NCI-H526 treated with DMSO at 0.1 percent for 48 hours (cell line): ENCODE measurements around the gene THADA.

Experiments
- DNase-seq: peaks from one replicate; lab custom pipeline; 2025; lab: John Stamatoyannopoulos, UW

THADA gene

DNA sequence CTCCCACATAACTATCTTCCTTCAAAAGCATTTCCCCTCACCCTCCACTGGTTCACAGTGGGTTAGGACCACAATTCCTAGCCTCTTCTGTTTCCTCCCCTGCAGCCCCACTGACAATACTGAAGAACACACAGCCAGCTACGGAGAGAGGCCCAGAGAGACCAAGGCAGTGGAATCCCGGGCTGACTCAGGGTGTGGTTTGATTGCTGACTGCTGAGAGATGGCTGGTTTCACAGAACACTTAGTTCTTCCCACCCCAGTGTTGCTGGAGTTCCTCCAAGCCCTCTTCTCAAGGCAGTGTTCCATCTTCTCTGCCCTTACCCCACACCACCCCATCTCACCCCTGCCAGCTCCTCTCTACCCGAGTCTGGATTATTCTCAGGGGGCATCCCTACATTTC is 326.1 kb downstream of the THADA start:
- no peak for DNase-seq

DNA sequence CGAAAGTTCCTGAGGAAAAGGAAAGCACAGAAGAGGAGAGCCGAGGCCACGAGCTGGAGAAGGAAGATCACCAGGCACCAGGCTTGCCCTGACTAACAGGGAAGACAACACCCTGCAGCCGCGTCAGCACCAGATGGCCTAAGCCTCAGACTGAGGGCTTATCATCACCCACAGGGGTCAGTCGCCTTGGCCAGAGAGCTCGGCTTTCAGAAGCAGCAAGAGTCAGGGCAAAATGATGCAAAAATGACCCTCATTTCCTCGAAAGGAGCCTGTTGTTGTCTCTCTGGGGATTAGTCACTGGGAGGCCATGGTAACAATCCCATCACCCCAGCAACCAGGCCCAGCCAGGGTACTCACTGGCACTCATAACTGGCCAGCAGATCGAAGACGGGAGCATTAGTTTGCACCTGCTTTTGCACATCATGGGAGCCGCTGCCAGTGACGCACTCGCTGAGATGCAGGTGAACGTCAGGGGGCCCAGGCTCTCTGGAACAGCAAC is 326.7 kb downstream of the THADA start:
- no peak for DNase-seq

DNA sequence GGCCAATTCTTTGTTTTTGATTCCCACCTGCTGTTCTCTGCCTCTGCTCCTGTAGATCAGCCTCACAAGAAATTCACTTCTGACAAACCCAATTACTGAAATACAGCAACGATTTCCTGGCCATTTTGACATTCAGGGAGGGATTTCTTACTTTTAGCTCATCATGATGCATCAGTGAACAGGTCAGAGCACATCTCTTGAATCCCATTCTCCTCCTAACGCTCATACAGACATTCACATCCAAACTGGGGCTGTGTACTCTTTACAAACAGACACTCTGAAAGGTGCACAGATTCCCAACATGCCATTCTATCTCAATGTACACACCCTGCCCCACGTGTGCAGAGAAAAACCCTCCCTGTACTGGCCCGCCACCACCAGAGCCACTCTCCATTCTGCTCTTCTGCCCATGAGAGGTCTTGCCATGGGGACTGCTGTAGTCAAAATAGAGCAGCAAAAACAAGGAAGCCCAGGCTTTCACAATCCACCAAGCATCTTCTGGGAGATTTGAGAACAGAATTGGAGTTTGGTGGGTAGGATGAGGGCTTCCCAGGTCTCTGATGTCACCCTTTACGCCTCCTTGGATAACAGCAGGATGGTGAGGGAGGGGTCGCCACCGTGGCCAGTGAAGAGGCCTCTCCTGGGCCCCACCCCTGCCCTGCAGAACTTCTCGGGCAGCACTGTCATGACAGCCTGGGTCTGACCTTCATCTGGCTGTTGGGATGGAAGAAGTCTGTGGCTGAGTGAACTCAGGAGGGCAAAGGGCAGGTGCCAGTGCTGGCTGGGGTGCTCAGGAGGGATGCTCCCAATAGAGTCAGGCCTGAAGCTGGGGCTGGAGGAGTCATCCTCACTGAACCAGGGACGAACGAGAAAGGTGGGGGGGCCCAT is 327.5 kb downstream of the THADA start:
- DNase-seq = no peak

DNA sequence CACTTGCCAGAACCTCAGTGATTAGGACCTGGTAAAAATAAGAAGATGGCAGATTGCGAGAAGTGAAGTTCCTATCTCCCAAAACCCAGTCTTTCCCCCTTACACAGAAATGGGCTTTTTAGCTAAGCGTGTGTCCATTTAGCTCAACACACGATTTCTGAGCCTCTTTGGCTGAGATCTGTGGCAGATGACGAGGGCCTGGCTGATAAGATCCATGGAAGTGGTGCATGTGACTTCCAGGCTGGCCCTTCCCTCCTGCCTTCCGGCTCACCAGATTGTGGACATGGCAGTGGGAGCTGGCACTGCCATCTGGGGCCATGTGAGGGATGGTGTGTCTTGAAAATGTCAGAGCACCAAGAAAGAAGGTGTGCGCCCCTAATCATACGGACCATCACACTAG is 328.5 kb downstream of the THADA start:
- DNase-seq = no peak

DNA sequence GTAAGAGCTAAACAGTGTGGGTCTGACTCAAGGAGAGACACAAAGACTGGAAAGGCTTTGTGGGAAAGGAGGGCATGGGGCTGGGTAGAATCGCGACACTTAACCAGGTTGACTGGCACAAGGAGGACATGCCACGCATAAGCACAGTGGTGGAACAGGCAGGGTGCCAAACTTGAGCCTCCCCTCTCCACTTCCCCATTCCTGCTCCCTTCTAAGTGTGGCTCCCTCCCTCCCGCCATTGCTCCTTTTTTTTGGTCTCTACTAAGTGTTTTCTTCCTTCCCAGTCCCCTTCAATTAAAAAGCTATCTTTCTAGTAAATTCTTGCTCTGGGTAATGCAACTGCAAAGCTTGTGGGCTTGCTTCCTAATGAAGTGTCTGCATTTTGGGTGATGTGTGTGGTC is 329.1 kb downstream of the THADA start:
- DNase-seq = no peak

DNA sequence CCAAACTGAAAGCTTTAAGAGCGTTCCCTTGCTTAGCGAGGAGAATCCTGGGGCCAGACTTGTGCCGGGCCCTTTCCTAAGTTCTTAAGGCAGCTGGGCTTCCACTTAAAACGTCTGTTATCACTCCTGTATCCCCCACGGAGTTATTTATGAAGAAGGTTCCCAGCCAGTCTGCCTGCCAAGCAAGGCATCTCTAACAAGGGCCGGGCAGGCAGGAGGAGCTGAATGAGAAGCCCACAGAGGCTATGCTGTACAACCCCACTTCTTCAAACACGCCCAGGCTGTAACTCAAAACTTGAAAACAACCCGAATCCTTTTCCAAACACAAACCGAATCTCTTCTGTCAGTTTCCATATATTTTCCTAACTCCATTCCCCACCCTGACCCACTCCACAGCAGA is 330.4 kb downstream of the THADA start:
- no peak for DNase-seq

DNA sequence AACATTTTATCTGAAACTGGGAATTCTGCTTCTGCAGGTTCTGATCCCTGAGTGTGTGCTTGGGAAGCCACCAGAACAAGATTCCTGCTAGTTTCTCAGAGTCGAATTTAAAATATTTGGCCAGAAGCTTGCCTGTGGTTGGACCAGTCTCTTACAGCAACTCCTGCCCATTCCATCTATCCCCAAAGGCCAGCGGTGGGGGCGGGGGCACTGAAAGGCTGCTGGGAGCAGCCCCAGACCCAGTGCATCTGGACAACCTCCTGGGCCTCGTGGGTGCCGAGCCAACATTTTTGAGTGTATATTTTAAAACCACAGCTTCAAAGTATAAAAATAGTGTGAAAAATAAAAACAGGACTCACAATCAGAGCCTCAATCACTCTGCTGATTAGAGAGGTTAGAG is 330.8 kb downstream of the THADA start:
- no peak for DNase-seq

DNA sequence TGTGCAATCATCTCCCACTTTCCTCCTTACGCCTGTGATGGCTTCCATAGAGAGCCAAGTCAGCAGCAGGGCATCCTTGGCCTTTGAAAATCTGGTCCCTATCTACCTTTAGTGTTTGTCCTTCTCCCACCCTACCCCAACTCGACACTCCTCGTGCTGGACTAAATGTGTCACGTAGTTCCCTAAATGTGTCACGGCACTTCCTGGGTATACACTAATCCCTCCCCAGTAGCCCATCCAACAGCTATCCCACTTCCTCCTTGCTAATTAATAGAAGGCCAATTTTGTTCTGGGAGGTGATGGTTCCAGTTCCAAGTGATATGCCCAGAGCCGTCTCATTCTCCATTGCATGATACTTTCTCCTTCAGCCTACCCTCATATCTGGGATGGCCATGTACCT is 332.9 kb downstream of the THADA start:
- DNase-seq = no peak

DNA sequence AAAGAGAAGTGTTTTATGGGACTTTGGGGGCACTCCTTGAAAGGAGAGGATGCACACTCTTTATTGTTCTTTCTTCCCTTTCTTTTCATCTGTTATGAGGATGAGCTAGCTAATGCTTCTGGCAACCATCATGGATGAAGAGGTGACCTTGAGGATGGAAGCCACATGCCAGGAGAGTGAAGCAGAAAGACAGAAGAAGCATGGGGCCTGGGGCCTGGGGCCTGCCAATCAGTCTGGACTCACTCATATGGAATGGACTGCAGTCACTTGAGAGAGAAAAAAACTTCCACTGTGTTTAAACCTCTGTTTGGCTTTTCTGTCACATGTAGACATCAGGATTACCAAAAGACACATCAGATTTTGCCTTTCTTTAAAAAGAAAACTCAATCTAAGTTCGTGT is 333.6 kb downstream of the THADA start:
- DNase-seq = no peak

DNA sequence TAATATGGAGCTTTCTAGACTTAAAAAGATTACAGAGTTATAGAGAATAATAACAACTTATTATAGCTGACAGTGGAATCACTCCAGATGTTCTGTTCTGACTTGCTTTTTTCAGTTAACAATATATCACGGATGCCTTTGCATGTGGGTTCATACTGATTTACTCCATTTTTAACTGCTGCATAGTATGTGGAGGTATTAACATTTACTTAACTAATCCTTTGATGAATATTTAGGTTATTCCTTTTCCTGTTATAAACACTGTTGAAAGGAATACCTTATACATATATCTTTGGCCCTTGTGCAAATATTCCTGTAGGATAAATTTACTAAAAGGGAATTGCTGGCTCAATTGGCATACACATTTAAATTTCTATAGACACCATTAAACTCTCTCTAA is 336.3 kb downstream of the THADA start:
- DNase-seq = no peak

DNA sequence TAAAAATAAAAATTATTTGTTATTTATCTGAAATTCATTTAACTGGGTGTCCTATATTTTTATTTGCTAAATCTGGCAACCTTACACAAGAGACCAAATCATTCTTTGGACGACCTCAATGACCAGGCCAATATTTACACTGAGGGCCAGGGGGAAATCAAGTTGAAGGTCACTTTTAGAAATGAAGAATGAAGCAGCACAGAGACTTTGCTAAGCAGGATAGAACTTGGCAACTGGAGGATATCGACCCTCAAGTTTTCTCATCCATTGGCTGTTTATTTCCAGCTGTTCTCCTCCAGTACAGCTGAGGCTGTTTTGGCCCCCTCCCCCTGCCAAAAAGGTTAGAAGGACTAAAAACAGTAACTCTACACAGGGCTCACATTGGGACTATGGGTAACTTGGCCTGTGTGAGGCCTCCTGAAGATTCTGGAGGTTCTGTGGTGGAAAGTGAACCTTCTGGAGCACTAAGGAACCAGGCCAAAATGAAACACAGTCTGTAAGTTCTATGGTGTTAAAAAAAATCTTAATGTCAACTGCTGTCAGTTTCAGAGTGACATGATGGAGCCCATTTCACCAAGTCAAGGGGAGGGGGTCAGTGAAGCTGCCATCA is 337.2 kb downstream of the THADA start:
- no peak for DNase-seq

DNA sequence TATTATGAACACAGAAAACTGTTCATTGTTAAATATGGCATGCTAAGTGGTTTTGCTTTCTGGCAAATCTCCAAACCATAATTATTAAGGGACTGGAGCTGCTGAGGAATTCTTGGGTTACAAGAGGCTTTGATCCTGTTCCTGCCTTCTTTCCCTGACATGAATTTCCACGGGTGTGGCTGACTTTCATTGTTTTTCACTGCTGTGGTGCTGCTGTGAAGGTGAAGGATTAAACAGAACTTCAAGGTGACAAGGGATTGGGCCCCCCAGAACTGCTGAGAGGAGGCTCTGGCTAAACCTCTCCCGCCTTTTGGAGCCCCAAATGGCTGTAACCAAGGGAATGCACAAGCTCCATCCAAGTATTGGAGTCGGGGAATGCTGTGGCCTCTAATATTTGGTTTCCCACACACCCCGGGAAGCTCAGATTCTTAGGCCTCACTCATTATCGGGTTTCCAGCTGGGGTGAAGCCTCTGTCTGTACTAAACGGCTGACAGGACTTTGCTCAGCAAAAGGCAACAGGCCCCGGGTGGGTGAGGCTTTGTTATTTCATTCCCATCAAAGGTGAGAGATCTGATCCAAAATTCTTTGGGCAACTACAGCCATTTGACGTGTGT is 340.4 kb downstream of the THADA start:
- DNase-seq = no peak

DNA sequence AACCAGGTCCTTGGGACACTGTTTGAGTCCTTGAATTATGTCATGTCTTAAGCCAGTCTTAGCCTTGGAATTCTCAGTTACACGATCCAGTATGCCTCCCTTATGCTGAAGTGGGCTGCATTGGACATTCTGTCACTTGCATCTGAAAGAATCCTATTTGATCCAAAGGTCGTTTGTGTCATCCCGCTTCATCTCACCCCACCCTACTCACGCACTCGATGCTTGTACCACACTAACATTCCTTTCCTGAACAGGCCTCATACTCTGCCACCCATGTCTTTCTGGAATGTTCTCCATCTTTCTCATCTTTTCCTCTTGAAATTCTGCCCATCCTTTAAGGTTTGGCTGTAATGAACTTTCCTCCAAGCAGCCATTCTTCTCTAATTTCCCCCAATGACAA is 341.5 kb downstream of the THADA start:
- no peak for DNase-seq

DNA sequence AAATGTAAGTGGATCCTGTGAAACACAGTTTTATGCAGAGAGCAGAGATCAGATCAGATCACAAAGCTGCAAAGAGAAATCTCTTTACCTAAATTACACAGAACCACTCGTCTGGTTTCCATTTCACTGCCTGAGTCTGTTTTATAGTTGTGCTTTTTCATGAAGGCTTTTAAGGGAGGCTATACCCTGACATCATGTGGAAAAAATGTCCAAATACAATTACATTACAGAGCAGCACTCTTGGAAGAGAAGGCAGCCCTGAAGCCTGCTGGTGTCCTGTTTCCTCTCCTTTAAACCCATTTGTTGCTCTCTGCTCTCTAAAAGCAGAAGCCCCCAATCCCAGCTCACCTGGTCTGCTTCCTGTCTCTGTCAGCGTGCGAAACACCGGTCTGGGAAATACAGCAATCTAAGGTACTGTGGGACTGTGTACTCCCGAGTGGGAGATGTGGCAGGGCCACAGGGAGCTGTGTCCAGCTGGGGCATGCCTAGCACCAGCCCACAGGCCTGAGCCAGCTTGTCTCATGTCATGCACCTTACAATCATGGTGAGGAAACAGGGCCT is 344.6 kb downstream of the THADA start:
- DNase-seq = no peak

DNA sequence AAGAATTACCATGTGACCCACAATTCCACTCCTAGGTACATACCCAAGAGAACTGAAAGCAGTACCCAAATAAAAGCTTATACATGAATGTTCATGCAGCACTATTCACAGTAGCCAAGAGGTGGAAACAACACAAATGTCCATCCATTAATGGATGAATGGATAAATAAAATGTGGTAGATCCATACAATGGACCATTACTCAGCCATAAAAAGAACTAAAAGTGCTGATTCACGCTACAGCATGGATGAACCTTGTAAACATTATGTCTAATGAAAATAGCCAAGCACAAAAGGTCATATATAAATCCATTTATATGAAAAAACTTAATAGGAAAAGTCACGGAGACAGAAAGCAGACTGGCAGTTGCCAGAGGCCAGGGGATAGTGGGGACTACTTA is 345.8 kb downstream of the THADA start:
- no peak for DNase-seq

DNA sequence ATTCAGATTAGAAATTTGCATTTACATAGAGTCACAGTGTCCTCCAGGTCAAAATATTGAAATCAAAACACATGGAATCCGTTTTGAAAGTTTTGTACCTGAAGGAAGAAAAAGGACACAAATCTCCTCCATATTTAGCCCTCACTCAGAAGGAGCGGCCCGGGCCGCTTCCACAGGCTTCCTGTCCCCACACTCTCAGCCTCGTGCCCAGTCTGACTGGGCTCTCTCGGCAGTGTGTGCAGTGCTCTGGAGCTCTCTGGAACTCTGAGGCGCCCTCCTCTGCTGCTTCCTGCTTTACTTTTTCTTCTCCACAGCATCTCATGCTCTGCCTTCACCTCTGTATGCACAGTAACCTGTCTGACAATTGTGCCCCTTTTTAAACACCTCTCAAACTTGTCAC is 347.2 kb downstream of the THADA start:
- no peak for DNase-seq

DNA sequence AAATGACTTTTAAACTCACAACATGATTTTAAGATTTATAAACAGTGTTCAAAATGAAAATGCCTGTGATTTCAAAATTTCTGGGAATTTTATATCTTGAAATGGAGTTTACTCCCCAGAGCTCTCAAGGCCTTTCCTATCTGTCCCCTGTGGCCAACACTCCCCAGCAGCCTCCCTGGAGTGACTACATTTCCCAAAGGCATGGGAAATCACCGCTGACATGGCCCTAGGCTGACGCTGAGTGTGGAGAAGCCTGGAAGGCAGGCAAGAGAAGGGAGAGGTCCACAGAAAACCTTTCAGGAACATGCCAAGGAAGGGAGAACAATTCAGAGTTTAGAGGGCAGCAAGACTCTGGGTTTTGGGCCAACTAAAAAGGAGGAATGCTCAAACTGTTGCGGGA is 349.2 kb downstream of the THADA start:
- no peak for DNase-seq

DNA sequence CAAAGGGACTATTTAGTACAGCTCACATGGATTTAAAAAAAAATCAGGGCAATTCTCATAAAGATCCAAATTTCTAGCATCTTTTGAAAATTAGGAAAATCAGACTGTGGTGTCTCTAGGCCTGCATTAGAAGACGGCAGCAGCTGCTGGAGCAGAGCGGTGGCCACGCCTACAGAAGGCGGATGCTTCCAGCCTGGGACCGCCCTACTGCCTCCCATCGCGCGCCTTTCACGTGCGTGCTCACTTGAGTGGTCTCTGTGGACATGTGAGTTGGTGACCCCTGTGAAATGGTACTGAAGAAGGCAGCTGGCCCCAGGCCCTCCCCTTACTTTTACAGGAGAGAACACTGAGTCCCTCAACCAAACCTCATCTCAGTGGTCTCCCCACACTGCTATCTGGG is 354.3 kb downstream of the THADA start:
- DNase-seq = no peak

DNA sequence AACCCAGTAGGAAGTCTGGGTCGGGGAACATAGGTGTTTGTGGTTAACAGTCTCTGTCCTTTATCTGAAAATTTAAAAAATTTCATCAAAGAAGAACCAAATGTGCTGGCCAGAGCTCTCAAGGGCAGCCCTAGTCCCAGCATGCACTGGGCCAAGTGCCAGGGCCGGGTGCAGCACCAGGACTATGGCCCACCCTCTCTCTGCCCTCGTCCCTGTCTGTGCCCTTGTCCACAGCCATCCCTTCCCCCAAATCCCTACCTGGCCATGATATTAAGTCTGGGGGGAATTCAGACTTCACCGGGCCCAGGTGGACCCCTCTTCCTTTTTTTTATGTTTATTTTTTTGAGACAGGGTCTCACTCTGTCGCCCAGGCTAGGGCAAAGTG is 355.1 kb downstream of the THADA start:
- no peak for DNase-seq

DNA sequence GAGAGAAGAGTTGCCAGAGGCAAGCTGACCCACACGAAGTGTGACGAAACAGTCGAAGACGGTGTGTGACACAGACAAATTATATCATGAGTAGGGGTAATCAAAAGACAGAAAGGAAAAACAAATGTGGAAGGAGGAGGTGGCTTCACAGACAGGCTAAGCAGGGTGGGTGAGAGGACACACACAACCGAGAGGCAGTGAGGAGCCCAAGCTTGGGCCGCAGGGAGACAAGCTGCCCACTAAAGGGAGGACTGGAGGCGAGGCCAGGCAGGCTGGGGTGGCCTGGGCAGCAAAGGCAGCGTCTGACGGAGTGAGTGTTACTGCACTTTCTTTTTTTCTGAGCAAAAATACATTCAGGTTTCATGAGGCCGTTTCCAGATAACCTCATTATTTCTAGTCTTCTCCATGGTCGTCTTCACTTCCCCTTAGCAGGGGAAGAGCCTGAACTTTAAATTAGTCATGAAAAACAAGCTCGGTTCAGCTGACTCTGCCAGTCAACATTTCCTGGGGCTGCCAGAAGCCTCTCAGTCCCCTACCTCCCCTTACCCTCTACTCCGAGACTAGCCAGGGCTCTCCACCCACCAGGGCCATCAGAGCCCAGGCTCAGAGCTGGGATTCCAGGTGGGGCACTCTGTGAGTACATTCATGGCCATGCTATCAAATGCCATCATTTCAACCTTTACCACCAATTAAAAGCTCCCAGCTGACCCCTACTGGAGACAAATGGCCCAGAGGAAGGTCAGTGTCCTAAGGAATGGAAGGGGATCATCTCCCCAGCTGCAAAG is 355.7 kb downstream of the THADA start:
- no peak for DNase-seq

DNA sequence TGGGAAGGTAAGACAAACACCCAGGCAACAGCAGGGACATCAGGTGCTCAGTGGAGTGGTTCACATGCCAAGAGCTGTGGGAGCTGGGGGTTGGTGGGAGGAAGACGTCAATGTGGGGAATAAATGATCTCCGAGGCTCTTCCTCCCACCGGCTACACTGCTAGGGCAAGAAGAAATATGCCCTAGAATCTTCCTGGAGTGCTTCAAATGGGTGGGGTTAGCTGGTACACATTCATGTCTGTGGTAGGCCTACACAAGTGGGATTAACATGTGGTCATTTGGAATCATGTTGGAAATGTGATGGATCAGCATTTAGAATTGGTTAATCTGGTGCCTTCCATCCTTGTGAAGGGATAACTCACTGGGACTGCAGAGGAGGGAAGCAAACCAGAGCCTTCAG is 357.0 kb downstream of the THADA start:
- DNase-seq = no peak

DNA sequence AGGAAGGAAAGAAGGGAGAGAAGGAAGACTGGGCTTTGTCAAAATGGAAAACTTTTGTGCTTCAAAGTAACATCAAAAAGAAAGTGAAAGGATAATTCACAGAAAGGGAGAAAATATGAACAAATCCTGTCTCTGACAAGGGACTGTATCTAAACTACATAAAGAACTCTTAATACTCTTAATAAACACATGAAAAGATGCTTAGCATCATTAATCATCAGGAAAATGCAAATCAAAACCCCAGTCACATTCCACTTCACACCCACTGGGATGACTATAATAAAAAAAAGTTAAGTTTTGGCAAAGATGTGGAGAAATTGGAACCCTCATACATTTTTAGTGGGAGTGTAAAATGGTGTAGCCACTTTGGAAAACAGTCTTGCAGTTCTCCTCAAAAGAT is 357.7 kb downstream of the THADA start:
- no peak for DNase-seq
